HL-60 (cell line): ENCODE measurements around the gene LRRC51.
A peak's percentile ranks its signal among the peaks of the same experiment; 100 is the strongest.

Experiments
- DNase-seq, 2 experiments: peaks; one replicate each; pipeline ENCODE4 v3.0.0-alpha.2; 2010 to 2020; ENCODE audit warnings: low read depth in 1 of 2, low spot score in 1 of 2
- H3K27ac ChIP-seq: fragments of 250-450 bp; sonication (Bioruptor Pico); replicated peaks from 2 replicates; pipeline ENCODE4 v1.5.1; 2020; ENCODE audit warnings: mild to moderate bottlenecking, moderate library complexity
- H3K27me3 ChIP-seq: fragments of 250-450 bp; sonication (Bioruptor Pico); 2 replicates; pipeline ENCODE4 v1.5.1; 2021; ENCODE audit warnings: mild to moderate bottlenecking, moderate library complexity; ENCODE audit not compliant: insufficient read depth, poor library complexity, severe bottlenecking
- H3K4me3 ChIP-seq: replicated peaks from 2 replicates; pipeline ENCODE4 v1.5.1; 2011; ENCODE audit warnings: mild to moderate bottlenecking, control low read depth, low read length; ENCODE audit not compliant: insufficient read depth
- GABPA ChIP-seq: IDR thresholded peaks from 2 replicates; pipeline ENCODE4 v1.6.1; 2012; ENCODE audit warnings: low read depth
- POLR2AphosphoS5 ChIP-seq: IDR thresholded peaks from 2 replicates; pipeline ENCODE4 v1.6.1; 2012; ENCODE audit warnings: low read depth
- SPI1 ChIP-seq: IDR thresholded peaks from 2 replicates; pipeline ENCODE4 v1.6.1; 2012; ENCODE audit warnings: low read depth, mild to moderate bottlenecking, borderline replicate concordance
- TF ChIP-seq, protein P1 (sequence below): IDR thresholded peaks from 2 replicates; pipeline ENCODE4 v1.6.1; 2012; ENCODE audit warnings: low read depth; ENCODE audit not compliant: insufficient replicate concordance
- TF ChIP-seq, protein P2 (sequence below): IDR thresholded peaks from one replicate; pipeline ENCODE4 v1.5.1; 2011; ENCODE audit warnings: low read length, control low read depth, inconsistent platforms; ENCODE audit not compliant: insufficient read depth

LRRC51 gene

DNA sequence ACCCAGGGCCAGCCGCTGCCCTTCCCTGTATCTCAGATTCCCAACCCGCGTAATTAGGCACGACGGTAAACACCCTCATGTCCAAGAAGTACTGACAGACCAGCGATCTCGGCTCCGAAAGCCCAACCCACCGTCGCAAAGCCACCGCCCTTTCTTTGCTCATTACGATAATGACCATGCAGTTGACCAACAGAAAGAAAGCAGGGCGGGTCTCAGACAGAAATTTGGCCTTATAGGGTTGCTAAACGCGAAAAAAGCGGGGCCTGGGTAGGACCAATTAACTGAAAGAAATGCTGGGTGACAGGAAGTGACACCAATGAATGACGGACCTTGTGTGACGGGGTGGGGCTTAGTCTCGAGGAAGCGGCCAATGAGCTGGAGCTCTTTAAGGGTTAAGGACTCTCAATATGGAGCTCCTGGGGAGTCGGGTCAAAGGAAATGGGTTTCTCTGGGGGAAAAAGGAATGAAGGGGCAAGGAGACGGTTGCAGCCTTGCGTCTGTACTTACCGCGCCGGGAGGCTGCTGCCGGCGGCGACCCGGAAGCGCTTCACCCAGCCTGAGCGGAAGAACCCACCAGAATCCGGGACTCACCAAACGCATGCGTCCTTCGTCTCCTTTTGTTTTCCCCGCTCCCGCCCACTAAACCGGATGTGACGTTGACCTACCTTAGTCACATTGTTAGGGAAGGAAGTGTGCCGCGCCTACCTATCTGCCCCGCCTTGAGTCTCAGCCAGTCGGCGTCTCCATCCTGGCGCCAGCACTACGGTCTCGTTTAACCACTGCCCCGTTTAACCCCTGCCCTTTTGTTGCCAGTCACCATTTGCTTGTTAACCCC is 31.7 kb downstream of the LRRC51 start, which contains the start of gene ANAPC15:
Gene ANAPC15, minus strand, starts transcription at position 553 of the 835 bp plus-strand sequence. CDS start 1,419 bp downstream, outside the sequence.
- TF ChIP-seq, protein P1, sequence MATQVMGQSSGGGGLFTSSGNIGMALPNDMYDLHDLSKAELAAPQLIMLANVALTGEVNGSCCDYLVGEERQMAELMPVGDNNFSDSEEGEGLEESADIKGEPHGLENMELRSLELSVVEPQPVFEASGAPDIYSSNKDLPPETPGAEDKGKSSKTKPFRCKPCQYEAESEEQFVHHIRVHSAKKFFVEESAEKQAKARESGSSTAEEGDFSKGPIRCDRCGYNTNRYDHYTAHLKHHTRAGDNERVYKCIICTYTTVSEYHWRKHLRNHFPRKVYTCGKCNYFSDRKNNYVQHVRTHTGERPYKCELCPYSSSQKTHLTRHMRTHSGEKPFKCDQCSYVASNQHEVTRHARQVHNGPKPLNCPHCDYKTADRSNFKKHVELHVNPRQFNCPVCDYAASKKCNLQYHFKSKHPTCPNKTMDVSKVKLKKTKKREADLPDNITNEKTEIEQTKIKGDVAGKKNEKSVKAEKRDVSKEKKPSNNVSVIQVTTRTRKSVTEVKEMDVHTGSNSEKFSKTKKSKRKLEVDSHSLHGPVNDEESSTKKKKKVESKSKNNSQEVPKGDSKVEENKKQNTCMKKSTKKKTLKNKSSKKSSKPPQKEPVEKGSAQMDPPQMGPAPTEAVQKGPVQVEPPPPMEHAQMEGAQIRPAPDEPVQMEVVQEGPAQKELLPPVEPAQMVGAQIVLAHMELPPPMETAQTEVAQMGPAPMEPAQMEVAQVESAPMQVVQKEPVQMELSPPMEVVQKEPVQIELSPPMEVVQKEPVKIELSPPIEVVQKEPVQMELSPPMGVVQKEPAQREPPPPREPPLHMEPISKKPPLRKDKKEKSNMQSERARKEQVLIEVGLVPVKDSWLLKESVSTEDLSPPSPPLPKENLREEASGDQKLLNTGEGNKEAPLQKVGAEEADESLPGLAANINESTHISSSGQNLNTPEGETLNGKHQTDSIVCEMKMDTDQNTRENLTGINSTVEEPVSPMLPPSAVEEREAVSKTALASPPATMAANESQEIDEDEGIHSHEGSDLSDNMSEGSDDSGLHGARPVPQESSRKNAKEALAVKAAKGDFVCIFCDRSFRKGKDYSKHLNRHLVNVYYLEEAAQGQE: peak; percentile 29
- TF ChIP-seq, protein P2, sequence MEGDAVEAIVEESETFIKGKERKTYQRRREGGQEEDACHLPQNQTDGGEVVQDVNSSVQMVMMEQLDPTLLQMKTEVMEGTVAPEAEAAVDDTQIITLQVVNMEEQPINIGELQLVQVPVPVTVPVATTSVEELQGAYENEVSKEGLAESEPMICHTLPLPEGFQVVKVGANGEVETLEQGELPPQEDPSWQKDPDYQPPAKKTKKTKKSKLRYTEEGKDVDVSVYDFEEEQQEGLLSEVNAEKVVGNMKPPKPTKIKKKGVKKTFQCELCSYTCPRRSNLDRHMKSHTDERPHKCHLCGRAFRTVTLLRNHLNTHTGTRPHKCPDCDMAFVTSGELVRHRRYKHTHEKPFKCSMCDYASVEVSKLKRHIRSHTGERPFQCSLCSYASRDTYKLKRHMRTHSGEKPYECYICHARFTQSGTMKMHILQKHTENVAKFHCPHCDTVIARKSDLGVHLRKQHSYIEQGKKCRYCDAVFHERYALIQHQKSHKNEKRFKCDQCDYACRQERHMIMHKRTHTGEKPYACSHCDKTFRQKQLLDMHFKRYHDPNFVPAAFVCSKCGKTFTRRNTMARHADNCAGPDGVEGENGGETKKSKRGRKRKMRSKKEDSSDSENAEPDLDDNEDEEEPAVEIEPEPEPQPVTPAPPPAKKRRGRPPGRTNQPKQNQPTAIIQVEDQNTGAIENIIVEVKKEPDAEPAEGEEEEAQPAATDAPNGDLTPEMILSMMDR: no peak
- TF ChIP-seq POLR2AphosphoS5 (peak; percentile 99), SPI1 (peak; percentile 88; the same call in 1 of the 2 replicates), GABPA (peak; percentile 96)
- Histone ChIP-seq H3K27me3 (no peaks in the 10 kb centered on the region), H3K4me3 (peak within 1 kb of the TSS; percentile 51), H3K27ac (peak within 1 kb of the TSS; percentile 99)
- peak; percentile 98 to 100 for DNase-seq

DNA sequence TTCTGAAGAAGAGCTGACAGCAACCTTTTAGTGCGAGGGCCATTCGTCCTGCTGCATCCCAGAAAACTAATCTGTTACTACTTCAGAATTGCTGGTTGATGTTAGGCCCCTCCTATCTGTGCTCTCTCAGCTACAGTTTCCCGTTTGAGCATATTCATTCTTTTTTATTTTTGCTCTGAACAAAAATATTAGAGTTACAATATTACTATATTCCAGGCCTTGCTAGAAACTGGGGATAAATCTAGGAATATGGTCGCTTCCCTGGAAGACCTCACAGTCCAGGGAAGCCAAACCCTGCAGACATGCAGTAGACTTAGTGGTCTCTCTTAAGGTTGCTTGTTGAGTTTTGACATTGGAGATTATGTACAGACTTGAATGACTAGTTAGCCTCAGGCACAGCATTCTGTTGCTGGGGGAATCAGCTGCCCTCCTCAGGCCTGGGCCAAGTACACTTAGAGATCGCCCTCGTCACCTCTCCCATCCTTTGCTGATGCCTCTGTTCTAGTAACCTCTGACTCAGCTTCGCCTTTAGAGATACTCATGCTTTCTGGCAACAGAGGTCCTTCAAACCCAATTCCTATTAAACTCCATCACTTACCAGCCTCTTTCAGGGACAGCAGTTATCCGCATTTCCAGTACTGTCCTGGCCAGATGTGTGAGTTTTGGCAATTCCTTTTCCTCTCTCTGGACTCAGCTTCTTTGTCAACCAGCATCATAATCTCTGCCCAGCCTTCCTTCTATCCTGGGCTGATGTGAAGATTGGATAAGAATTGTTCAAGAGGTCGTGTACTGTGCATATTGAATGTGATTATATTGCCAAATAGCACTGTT is 32.5 kb downstream of the LRRC51 start:
- Histone ChIP-seq H3K4me3 (peak overlapping the region; percentile 40), H3K27me3 (no peaks in the 10 kb centered on the region), H3K27ac (peak overlapping the region; percentile 99)
- no peak for DNase-seq
- TF ChIP-seq POLR2AphosphoS5 (no peak), GABPA (no peak), SPI1 (no peak)
- TF ChIP-seq, protein P1: no peak
- TF ChIP-seq, protein P2: no peak

DNA sequence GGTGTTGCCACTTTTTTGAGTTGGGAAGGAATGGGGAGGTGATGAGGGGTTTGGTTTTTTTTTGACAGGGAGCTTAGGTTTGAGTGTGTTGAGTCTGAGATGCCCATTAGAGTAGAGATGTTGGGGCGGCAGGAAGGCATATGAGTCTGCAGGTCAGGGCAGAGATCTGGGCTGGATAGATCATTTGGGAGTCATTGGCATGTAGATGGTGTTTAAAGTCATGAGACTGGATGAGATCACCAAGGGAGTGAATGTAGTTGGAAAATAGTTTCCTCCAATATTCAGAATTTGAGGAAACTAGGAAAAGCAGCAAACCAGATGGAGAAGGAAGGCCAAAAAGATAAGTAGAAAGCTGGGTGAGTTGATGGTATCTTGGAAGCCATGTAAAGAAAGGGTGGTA is 33.9 kb downstream of the LRRC51 start:
- Histone ChIP-seq H3K27me3 (no peaks in the 10 kb centered on the region), H3K4me3 (no peak overlapping the region), H3K27ac (no peak overlapping the region)
- TF ChIP-seq SPI1 (no peak), GABPA (no peak), POLR2AphosphoS5 (no peak)
- TF ChIP-seq, protein P1: no peak
- TF ChIP-seq, protein P2: no peak
- DNase-seq: no peak
